GM21825 (cell line): ENCODE results near the gene DPYD.

ENCODE experiments used
- ATAC-seq: cut with Tn5 transposase; IDR thresholded peaks from one replicate; pipeline ENCODE4 v1.9.1; 2021; ENCODE audit warnings: mild to moderate bottlenecking, moderate library complexity; ENCODE audit not compliant: unreplicated experiment

DPYD gene

DNA sequence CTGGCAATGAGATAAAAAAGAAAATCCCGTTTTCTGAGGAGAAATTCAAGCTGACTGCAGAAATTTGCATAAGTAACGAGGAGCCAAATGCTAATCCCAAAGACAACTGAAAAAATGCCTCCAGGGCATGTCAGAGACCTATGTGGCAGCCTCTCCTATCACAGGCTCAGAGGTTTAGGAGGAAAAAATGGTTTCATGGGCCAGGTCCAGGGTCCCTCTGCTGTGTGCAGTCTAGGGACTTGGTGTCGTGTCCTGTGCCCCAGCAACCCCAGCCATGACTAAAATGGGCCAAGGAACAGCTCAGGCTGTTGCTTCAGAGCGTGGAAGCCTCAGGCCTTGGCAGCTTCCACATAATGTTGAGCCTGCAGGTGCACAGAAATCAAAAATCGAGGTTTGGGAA is 456.5 kb downstream of the DPYD start:
- no peak for ATAC-seq

DNA sequence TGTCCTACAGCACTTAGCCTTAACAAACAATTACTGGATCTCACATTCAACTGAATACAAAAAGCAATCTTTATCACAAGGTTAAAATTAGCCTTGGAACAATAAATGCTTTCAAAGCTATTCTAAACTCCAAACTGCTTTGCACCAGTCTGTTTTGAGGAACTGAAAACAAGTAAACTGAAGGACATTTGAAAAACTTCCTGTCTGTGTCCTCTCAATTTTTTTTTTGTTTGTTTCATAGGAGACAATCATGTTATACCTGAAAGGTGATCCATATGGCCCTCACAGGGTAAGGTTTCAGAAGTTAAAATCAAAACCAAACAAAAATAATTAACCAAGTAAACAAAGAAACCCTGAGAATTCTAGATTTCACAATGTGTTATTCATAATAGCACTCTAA is 459.1 kb downstream of the DPYD start:
- ATAC-seq, result peak; percentile 98

DNA sequence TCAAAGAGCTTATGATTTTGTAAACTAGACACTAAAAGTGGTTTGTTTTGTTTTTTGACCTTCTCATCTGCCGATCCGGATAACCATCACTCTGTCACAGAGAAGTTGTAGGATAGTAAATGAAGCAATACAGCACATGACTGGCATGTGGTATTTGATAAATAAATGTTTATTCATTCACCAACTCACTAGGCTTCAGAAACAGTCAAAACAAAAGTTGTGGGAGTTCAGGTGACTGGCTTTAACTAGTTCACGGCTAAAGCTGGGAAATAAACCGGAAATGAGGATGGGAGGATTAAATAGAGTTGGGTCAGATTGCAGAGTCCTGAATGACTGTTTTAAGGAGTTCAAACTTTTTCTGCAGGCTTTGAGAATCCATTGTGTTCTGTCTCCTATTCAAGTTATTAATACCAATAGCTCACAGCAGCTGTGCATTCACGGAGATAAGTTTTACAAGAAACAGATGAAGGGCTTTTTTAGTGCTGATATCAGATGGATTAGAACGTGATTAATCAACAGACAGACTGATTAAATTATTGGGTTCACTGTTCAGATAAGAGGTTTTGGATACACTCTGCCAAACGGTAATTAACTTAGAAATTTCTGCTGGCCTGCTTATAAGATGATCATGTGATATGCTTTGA is 463.3 kb downstream of the DPYD start:
- no peak for ATAC-seq

DNA sequence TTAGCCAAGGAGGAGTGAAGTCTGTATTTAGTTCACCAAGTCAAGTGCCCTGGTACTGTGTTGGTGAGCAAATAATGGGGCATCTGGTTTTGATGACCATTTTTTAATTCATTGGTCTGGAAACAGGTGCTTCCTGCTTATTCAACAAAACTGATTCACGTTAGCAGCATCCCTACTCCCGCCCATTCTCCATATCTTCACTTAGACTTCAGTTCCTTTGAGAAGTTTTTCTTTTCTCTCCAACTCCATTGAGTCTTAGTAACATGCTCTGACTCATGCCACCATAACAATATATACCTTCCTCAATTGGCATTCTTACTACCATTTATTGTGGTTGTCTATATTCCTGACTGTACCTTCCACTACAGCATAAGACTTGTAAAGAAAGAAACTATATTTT is 468.9 kb downstream of the DPYD start:
- no peak for ATAC-seq

DNA sequence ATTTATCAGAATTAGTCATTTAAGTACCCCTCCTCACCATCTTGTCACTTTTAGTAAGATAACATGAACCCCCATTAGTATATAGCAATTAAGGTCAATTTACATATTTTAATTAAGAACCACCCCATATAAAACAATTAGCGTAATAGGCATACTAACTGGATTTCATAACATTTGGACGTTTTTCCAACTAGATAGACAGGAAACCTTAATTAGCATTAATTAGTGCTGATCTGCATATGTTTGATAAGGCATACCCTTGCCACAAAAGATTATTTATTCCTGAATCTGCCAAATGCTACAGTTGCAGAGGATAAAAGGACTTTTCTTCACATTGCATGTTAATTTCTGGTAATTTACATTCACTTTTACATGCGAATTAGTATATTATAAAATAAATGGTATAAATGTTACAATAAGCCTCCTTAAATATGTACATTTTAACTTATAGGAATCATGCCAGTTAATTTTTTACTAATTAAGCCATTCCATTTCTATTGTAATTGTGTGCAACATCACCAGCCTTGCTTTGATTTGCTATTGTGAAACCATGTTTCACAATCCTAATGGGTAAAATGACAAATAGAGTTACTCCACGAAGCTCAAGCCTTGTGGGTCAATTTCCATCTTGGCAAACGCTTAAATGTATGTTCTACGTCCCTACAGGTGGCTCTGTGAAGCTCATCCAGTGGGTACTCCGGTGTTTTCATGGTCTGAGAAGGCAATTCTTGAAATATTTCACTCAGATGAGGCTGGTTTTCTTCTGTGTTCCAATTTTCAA is 469.6 kb downstream of the DPYD start:
- ATAC-seq, result no peak

DNA sequence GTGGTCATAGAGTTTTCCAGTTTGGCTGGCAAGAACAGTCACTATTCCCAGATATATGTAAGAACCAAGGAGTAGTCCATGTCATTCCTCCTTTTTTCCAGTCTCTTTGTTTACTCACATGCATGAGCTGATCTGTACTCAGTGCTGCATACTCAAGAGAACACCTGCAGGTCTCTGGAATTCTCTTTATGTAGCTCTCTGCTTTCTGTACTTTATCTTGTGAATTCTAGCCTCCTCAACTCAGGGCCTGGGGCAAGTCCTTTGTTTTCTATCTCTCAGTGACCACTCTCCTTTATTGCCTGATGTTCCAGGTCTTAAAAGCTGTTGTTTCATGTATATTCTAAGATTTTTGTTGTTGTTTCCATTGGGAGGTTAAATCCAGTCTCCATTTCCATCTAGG is 478.9 kb downstream of the DPYD start:
- ATAC-seq, result no peak

DNA sequence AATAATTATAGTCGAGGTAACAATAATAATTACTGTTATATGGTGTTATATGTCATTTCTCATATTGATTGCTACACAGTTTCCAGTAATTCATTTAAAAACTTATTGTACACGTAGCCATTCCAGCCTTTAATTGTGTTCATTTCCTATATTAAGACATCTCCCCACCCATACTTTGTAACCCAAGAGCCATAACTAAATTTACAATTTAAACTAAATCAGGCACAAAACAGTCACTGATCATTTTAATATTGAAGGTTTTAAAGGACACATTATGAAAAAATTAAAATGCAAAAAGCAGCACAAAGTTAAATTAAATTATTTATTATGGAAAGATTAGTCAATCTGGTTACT is 487.0 kb downstream of the DPYD start:
- ATAC-seq, result no peak

DNA sequence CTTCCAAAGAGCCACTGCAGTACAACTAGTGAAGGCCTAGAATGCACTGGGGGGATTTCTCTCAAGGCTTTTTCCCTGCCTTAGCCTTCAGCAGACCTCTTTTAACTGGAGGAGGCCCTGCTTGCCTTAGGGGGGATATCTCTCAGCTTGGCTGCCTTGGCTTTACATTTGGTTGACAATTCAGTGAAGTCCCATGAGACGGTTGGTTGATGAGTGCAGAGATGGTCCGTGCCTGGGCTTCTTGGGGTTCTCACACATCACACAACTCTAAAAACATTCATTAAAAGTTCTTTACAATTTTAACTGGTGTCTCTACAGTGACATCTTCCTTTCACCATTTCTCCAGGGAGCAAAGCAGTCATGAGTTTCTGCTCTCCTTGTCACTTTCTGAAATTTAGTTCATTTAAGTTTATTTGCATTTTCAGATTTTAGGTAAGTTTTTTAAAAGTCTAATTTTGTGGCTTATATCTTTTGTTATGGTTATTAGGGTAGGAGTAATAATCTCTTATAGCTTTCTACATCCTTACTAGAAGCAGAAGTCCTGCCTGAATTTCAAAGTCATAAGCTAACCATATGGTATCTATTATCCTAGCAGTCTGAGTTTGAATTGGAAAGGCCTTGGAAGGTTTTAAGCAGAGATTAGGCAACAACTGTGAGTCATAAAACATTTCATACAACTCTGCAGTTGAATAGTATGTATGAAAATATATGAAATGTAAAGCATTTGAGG is 487.6 kb downstream of the DPYD start:
- no peak for ATAC-seq

DNA sequence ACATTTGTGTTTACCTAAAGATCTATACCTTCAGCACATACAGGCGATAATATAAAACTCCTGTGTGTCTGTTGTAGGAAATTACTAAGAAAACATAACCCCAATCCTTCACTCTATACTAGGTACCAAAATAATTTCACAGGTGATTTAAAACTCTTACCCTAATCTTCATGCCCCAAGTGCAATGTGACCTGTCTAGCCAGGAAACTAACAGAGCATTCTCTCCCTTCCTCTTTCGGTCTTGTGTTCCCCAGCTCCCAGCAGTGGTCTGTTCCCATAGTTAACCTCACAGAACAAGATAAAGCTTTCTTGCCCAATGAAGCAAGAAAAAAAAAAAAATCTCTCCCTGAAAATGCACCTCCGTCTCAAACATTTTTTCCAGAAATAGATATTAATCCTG is 493.5 kb downstream of the DPYD start:
- ATAC-seq, result peak; percentile 71

DNA sequence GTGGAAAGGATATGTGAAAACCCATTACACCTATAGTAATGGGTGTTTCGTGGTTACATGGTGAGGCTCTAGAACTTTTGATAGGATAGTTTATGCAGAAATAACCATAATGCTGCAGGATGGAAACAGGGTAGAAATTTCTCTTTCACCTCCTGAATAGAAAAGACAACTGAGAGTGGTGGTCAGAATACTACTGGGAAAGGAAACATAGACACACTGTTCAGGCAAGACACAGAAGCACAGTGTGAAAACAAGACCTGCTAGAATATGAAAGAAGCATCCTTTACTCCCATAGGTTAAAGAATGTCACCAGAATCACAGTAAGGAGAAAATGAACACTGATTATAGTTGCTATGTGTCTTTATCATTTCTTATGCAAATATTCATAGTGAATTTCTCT is 496.6 kb downstream of the DPYD start:
- ATAC-seq, result no peak

DNA sequence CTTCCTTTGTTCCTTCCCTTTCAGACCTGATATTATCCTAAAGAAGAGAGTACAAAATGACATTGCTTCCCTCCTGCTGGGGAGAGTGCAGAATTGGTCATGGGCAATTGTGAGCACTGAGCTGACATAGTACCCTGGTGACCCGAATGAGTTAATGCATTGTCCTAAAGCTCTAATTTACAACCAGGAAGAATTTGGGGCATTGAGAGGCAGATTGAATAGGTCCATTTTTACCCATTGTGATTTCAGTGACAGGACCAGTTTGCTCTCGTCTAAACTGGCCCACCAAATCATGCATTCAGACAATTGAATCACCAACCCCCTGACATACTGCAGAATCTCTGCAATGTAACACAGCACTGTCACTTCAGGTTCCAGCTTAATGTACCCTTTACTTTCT is 497.4 kb downstream of the DPYD start:
- no peak for ATAC-seq

DNA sequence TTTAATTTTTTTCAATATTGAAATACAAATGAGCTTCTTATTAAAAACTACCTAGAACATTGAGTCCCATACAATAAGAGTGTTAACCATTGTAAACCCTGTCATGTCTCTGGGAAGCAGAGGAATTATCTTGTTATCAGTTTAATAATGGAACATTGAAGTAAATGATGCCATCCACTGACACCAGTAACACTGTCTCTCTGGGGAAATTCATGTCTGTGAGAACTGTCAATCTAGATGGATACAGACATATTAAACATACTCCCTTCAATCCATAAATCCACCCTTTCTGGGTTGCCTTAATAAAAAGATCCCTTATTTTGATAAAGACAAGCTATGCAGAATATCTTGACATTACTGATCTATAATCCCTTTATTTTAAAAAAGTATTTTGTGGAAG is 503.2 kb downstream of the DPYD start:
- no peak for ATAC-seq

DNA sequence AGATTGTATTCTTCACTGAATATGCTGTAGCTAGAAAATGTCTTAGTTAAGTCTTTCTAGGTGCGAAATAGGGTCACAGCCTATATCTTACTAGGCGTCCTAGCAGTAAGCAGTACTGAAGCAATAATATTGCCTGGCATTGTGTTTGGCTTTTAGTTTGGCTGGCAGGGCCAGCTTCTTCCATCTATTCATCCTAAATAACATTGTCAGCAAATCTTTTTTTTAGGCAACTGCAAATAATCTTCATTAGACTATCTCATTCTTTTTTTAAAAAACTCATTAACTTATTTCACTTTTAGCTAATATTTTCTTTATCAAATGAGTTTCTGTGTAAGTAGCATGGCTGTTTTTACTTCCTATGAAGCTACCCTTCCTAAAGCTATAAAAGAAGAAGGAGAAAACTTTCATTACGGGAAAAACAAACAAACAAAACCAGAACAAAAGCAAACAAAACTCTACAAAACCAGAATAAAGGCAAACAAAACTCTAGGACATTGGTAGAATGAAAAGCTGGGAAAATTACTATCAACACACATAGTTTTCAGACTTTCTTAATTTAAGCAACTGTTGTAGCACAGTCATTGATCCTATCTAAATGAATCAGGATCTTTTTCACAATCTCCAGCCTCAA is 506.0 kb downstream of the DPYD start:
- no peak for ATAC-seq

DNA sequence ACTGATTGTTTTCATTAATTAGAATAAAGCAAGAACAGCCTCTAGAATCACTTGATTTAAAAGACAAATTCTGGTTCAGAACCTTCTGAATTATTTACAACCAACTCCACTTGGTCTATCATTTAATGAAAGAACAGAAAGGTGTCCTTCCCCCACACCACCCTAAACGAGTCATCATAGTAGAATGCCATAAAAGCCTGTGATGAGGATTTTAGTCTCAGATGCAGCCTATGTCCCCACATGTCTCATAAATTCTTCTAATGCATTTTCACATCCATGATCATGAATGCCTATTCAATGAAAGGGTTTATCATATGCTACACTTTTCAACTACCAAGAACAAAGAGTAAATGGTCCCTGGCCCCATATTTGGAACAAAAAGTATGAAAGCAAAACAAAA is 508.1 kb downstream of the DPYD start:
- ATAC-seq, result no peak

DNA sequence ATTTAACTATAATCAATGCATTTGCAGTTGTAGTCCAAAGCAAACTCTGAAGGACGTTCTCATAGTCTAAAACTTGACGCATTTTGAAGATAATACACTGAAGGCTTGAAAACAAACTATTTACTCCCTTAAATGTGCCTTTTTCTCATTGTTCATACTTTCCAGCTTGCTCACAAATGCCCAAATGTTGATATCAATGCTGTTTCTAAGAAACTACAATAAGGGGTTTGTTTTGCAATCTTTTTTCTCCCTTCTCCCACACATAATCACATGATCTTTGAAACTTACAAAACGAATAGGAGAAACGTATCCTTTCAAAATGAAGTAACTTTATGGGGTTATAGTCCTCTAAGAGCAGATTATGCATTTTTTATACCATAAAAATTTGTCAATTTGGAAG is 508.7 kb downstream of the DPYD start:
- ATAC-seq, result no peak

DNA sequence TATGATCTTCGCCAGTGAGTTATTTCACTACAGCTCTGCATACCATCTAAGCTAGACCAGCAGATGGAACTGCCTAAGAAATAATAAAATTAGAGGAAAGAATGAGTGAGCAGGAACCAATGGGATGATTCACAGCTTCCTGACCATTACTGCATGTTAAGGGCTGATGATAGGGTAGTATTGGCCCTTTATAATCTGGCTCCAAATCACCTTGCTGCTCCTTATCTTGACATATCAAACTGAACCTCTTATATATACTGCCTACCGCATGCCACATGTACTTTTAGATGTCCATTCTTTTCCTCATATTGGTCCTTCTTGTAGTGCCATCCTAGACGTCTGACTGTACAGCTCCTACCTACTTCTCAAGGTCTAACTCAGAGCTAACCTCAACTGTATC is 524.4 kb downstream of the DPYD start:
- no peak for ATAC-seq

DNA sequence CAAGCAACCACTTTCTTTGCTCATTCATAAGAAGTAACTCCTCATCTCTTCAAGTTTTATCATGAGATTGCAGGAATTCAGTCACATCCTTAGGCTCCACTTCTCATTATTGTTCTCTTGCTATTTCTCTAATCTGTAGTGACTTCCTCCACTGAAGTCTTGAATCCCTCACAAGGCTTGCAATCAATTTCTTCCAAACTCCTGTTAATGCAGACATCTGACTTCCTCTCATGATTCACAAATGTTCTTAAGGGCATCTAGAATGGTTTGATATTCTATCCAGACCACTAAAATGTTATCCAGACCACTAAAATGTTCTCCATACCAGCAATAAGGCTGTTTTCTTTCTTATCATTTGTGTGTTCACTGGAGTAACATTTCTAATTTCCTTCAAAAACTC is 528.1 kb downstream of the DPYD start:
- ATAC-seq, result no peak

DNA sequence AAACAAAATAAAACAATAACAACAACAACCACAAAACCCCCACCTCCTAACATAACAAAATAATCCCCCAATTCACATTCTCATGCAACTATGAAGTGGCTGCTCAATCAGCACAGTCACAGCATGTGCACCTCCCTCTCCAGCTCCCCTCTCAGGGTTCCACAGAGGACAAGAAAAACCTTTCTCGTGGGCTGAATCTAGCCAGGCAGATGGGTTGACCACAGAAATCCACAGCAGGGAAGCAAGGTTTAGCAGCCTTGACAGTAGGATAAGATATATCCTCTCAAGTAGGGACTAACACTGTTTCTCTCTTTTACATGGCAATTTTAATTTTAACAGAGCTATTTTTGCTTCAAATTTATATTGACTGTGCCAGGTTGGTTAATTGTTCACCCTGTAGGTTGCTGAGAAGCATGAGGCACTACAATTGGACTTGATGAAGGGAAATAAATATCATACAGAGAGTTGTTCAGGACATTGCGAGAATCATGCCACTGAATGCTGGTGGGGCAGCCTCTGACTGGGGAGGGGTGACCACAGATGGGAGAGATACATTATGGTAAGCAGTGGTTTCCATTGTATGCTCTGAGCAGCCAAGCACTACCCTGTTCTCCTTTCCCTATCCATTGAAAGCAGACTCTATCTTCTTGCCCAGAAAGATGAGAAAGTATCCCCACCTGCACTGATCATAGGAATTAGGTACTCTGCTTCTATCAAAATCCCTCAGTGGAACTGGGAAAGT is 535.1 kb downstream of the DPYD start:
- ATAC-seq, result no peak

DNA sequence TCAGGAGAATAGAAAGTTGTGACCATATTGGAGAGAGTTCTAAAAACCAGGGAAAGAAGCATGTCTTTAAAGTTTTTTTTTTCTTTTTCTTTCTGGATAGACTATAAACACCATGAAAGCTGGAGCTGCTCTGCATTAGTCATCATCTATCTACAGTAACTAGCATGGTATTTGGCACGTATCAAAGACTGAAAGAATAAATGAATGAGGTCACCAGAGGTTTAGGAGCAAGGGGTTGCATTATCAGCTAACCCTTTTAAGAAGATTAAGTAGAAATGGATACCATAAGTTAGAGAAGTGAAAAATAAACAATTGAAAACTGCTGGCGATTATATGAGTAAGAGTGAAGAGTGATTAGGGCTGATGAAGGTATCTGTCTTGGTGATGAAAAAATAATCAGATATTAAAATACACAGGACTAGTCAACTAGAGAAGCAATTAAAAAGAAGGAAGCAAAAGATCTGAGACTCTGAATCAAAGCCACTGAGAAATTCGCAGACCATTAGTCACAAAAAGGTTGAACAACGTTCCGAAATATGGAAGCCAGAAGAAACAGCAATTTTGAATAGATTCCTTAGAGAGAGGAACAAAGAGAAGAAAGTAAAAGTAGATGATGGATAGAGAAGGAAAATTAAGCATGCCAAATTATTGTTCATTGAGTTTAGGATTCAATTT is 536.4 kb downstream of the DPYD start:
- ATAC-seq, result no peak

DNA sequence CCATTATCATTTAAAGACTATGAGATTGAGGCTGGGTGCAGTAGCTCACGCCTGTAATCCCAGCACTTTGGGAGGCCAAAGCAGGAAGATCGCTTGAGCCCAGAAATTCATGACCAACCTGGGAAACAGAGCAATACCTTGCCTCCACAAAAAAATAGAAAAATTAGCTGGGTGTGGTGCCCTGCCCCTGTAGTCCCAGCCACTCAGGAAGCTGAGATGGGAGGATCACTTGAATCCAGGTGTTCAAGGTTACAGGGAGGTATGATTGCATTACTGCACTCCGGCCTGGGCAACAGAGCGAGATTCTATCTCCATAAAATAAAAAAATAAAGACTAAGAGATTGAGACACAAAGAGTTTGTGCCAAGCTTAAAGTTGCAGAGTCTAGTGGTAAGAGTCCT is 537.0 kb downstream of the DPYD start:
- ATAC-seq, result no peak

DNA sequence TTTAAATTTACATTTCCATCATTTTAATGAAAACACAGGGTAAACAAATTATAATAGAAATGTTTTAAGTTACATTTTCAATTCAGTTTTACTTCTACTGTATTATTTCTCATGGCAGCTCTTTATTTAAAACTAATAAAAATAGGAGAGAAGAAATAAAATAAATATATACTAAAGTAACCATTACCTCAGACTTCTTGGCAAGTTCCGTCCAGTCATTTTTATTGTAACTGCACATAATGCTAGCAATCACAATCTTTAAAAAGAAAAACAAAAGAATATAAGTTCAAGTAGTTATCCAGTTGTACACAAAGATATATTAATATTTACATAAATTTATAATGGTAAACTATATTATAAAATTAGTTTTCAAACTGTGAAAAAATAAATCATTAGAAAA is 538.6 kb downstream of the DPYD start:
- ATAC-seq, result no peak
